Smooth muscle cell of the coronary artery (primary cell): ENCODE measurements around the gene SPATA31A7. TPM values are rescaled to one million over a fixed set of nuclear protein-coding genes. Genes with fewer than 3 reads are reported as not detected.

Experiments used
- total RNA-seq: library from RNA; depleted of rRNA; stranded (reverse); fragments of >200 nt; gene quantifications from 2 replicates; pipeline ENCODE4 v1.2.3, GENCODE V29; 2014; ENCODE audit warnings: low replicate concordance

The SPATA31A7 gene
- not detected in 2 replicates for total RNA-seq

DNA sequence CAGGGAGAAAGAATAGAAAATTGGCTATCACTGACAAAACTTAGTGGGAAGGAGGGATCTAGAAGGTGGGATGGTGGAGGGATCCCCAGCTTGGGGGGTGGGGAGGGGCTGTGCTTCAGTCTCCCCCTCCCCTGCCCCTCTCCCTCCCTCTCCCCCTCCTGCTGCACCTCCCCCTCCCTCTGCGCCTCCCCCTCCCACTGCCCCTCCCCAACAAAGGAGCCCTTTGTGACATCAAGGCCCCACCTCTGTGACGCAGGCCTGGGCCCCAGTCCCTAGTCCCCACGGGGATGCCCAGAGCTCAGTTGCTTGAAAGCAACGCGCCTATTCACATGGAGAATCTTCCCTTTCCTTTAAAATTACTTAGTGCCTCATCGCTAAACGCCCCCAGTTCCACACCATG, at the start of gene SPATA31A7:
Gene SPATA31A7, plus strand, starts transcription at position 301 of the 400 bp plus-strand sequence. Its CDS starts 29 bp downstream, at position 330.

